HG03378 (cell line): ENCODE results near the gene SSMEM1.
"Not testable (repeated sequence)": the region's sequence is repeated elsewhere in the genome, so short reads cannot be mapped to it uniquely, and the experiment has no call there.

Experiments
- ATAC-seq: cut with Tn5 transposase; IDR thresholded peaks from one replicate; pipeline ENCODE4 v1.9.1; 2021; ENCODE audit warnings: mild to moderate bottlenecking, moderate library complexity; ENCODE audit not compliant: unreplicated experiment

The SSMEM1 gene, protein sequence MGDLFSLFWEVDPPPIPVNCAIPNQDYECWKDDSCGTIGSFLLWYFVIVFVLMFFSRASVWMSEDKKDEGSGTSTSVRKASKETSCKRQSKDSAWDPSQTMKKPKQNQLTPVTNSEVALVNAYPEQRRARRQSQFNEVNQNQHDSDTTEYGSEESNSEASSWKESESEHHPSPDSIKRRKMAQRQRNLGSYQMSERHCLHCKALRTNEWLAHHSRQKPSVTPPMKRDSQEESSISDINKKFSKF

DNA sequence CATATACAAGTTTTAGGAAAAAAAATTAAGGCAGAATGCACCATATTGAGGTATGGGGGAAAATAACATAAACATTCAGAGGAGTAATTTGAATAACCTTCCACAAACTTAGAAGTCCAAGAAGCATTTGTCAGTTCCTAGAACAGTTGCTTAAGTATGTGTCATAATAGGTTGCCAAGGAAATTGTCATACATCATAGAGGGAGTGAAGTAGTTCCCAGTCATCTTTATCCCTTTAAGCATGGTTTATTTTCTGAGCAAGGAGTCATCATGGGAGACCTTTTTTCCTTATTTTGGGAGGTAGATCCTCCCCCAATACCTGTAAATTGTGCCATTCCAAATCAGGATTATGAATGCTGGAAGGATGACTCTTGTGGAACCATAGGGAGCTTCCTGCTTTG is at the start of gene SSMEM1:
TSS of gene SSMEM1 (plus strand) at position 219 of the 400 bp plus-strand sequence. CDS start at position 270, 51 bp downstream.
- no peak for ATAC-seq

DNA sequence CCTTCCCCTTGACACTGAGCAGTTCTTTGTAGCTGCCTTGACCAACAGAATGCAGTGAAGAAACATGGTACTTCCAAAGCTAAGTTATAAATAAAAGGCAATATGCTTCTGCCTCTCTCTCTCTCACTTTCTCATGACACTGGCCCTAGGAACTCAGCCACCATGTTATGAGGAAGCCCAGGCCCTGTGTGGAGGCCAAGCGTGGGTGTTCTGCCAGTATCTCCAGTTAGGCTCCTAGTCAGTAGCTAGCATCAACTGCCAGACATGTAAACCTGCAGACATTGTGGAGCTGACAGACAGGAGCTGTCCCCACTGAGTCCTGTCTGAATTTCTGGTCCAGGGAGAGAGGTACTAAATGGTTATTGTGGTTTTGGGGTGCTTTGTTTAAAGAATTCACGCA is 47.6 kb upstream of the SSMEM1 start:
- ATAC-seq: no peak

DNA sequence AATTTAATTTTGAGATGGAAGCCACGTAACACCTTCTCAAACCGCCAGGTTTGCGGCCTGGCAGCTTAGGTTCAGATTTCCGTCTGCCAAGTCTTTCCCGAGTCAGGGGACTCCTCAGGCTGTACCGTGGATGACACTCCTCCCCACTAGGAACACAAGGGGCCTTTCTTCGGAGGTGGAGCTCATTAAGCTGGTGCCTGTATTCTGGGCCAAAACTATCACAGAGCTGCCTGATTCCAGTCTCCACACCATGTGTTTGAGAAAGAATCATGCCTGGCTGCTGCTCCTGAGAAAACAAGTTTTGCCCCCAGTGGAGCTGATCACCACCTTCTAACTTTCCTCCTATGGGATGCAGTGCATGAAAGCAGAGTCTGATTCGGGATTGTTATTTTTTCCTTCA is 47.2 kb upstream of the SSMEM1 start:
- no peak for ATAC-seq

GRCh38 chr7:130162196-130162595 is 45.5 kb upstream of the SSMEM1 start:
- no peak for ATAC-seq

GRCh38 chr7:130174237-130174959 is 33.3 kb upstream of the SSMEM1 start:
- ATAC-seq: no peak

- no peak for ATAC-seq
Measured at GRCh38 chr7:130178251-130178650, 29.4 kb upstream of the SSMEM1 start.

- no peak for ATAC-seq
Measured at GRCh38 chr7:130179631-130180030, 28.0 kb upstream of the SSMEM1 start.

GRCh38 chr7:130180571-130181262 is 26.9 kb upstream of the SSMEM1 start:
- no peak for ATAC-seq

DNA sequence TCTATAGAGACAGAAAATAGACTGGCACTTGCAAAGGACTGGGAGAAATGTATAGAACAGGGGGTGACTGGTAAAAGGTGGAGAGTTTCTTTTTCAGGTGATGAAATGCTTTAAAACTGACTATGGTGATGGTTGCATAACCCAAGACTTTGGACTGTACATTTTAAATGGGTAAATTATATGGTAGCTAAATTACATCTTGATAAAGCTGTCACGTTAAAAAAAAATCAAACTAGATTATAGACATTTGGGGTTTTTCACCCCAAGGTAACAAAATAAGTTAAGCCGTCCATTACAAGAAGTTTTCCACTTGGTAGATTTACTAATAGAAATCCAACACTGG is 26.4 kb upstream of the SSMEM1 start:
- no peak for ATAC-seq

DNA sequence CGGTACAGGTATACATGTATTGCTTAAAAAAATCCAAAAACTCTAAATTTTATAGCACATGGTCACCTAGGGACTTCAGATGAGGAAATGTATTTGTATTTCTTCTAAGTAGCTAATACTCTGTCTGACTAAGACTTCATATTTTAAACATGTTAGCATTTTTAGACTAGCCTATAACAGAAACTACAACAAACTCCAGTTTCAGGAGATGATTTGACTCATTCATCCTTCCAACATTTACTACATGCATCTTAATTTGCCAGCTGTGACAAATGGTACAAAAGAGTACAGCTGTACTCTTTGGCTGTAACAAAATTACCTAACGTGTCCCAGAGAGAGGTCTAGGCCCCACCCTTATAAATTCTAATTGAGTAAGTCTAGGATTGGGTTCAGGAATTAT is 24.7 kb upstream of the SSMEM1 start:
- peak; percentile 69 for ATAC-seq

- not testable (repeated sequence) for ATAC-seq
Measured at GRCh38 chr7:130184349-130184748, 23.3 kb upstream of the SSMEM1 start.

DNA sequence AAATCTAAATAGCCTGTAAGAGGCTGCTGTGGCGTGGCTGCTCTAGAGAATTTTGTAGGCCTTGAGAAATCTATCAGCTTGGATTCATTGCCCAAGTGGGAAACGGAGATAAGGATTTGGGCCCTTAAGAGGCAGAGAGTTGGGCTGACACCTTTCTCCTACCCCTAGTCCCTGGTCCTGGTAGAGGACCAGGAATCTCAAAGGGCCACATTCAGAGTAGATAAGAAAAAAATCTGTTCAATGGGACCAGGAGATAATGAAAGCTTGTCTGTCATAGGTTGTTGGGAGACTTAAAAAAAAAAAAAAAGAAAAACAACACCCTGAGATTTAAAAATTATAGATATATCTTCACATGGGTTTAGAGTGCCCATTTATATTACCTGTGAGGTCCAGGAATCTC is 20.3 kb upstream of the SSMEM1 start:
- no peak for ATAC-seq

- ATAC-seq: no peak
Measured at GRCh38 chr7:130189343-130189742, 18.3 kb upstream of the SSMEM1 start.

GRCh38 chr7:130191791-130192190 is 15.9 kb upstream of the SSMEM1 start:
- ATAC-seq: no peak

DNA sequence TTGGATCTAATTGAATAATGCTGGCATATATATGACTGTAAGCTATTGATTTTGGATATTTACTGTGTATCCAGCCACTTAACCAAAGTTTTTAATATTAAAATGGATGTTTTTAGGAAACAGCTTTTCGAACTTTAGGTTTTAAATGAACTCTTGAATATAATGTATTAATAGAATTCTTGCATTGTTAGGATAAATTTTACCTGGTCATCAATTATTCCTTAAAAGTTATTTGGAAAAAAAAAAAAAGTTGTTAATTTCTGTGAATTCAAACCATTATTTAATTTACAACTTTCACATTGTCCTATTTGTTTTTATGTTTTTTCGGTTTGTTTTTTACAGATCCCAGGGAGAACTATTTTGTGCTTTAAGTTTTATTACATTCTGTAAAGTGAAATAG is 12.3 kb upstream of the SSMEM1 start:
- no peak for ATAC-seq

GRCh38 chr7:130196476-130196875 is 11.2 kb upstream of the SSMEM1 start:
- ATAC-seq: no peak

DNA sequence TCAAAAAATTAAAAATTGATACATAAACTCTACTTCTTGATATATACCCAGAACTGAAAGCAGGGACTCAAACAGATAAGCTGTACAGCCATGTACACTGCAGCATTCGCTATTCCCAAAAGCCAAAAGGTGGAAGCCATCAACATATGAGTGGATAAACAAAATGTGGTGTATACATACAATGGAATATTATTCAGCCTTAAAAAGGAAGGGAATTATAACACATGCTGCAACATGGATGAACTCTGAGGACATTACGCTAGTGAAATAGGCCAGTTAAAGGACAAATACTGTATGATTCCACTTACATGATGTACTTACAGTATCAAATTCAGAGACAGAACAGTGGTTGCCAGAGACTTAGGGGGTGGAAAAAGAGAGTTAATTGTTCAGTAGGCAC is 10.6 kb upstream of the SSMEM1 start:
- no peak for ATAC-seq

GRCh38 chr7:130201796-130202195 is 5.9 kb upstream of the SSMEM1 start:
- ATAC-seq: no peak

DNA sequence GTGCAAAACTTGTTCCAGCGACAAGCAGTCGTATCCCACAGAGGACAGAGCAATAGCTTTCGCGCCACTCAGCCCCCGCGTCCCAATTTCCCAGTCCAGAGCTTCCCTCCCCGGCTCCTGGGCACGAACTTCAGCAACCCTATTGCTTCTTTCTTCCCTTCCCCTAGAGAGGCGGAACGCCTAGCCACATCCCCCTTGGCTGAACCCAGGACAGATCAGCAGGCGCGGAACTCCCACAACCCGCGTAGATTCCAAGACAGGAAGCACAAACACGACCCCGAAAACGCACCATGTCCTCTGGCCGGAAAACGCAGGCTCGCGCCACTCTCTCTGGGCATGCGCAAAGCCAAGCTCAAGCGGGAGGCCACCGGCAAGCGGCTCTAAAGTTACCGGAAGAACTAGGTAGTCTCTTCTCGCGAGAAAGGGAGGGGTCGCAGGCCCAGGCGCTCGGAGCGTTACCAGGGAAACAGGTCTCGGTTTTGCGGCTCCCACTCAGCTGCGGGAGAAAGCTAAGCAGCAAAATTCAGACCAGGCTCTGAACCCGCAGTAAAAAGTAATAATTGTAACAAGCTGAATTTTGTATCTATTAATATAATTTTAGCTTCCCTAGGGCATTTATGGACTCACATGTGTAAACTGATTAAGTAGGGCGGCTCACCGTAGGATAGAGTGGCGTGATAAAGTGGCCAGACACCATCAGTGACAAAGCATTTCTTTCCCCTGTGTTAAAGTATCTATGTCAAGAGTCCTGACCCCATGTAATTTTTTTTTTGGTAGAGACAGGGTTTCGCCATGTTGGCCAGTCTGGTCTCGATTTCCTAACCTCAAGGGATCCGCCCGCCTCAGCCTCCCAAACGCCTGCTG is 2.3 kb upstream of the SSMEM1 start, which contains the start of gene TMEM209:
TSS of gene TMEM209 (minus strand) at position 323 of the 864 bp plus-strand sequence. CDS start at position 292, 31 bp downstream.
- ATAC-seq: peak; percentile 90

GRCh38 chr7:130207033-130207432 is 627 bp upstream of the SSMEM1 start:
- no peak for ATAC-seq

DNA sequence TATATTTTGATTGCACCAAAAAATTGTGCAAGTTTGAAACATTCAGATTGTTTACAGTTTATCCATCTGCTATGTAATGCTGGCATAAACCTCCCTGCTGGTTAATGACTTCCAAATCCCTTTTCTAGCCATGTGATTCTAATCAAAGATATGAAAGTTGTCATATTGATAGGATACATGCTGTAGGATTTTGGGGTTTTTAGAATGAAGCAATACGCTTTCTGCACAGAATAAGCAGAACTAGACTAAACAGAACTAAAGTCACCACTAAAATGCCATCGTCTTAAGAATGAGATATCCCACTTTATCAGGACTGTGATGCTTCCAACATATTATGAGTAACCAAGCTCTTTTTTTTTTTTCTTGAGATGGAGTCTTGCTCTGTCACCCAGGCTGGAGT is 856 bp downstream of the SSMEM1 start:
- ATAC-seq: no peak
